ENCODE results near the gene UQCRQ. TPM values are rescaled to one million over a fixed set of nuclear protein-coding genes. Genes with fewer than 3 reads are reported as not detected.
A peak's percentile ranks its signal among the peaks of the same experiment; 100 is the strongest.

Gene UQCRQ
- total RNA-seq, 1 experiment from 2014 or later = 306 TPM

- H3K18ac ChIP-seq (ENCODE audit: insufficient read length, low read depth, low read length) = no peak overlapping the region
- Mint-ChIP-seq H3K36me3 (ENCODE audit: insufficient read depth in 1 of 3, low read depth in 3 of 3) (peaks cover 6 to 33% (median 19%) of the 10 kb centered on the region in 3 experiments), H3K27ac (peak overlapping the region in 1 of 3 experiments; percentile 11; a peak in 1 of 7 replicates), H3K27me3 (ENCODE audit: low read depth) (no peaks in the 10 kb centered on the region), H3K9me3 (no peaks in the 10 kb centered on the region), H3K4me1 (no peaks in the 10 kb centered on the region; a peak in 1 of 4 replicates), H3K4me3 (no peak overlapping the region)
- H3K9me3 ChIP-seq (ENCODE audit: control insufficient read depth, low read depth, low read length) = no peaks in the 10 kb centered on the region
- no peak overlapping the region for H2BK12ac ChIP-seq (ENCODE audit: insufficient read length, low read depth, low read length)
- DNase-seq = no peak
- no peaks in the 10 kb centered on the region for H3K27me3 ChIP-seq (ENCODE audit: insufficient read depth, low read length)
- H4K5ac ChIP-seq (ENCODE audit: insufficient read length, low read depth, low read length) = no peak overlapping the region
- H4K8ac ChIP-seq (replicated peaks; ENCODE audit: insufficient read length, low read depth, low read length) = no peak overlapping the region
- H3K79me1 ChIP-seq (ENCODE audit: insufficient read depth, low read depth, low read length, poor library complexity, severe bottlenecking) = no peaks in the 10 kb centered on the region
- H3K9ac ChIP-seq (ENCODE audit: extremely low read depth, insufficient read length, low read length) = no peak overlapping the region
- H4K20me1 ChIP-seq (ENCODE audit: control insufficient read depth, insufficient read depth, insufficient read length) = no peaks in the 10 kb centered on the region
- H2AFZ ChIP-seq (ENCODE audit: low read length) = no peak overlapping the region
- WGBS (ENCODE audit: extremely low coverage, insufficient read length, low lambda C conversion rate) = no CpG with 5 or more reads among the region's 1 CpG
- no peak overlapping the region for H3K56ac ChIP-seq (ENCODE audit: insufficient read length, low read depth, low read length)
- H4K91ac ChIP-seq (ENCODE audit: insufficient read length, low read depth, low read length) = no peak overlapping the region
- H3K4me1 ChIP-seq (ENCODE audit: insufficient read depth, low read length) = no peaks in the 10 kb centered on the region
- H2AK5ac ChIP-seq (ENCODE audit: insufficient read length, low read length) = no peak overlapping the region
- no peak overlapping the region for H2BK20ac ChIP-seq (ENCODE audit: low read depth, low read length, poor library complexity, severe bottlenecking)
- H3K27ac ChIP-seq (ENCODE audit: insufficient read length, low read depth, low read length) = no peak overlapping the region
- no peaks in the 10 kb centered on the region for H3K79me2 ChIP-seq (ENCODE audit: insufficient read depth, low read length)
- H2BK120ac ChIP-seq (ENCODE audit: low read depth, low read length, poor library complexity, severe bottlenecking) = no peak overlapping the region
- TF ChIP-seq CTCF (conservative IDR thresholded peaks at IDR 0.05) = no peak
- H3K4me2 ChIP-seq (ENCODE audit: insufficient read depth, insufficient read length, low read length) = no peak overlapping the region
- H3K14ac ChIP-seq (ENCODE audit: insufficient read depth, low read length) = no peak overlapping the region
- H2BK15ac ChIP-seq (ENCODE audit: low read depth, low read length) = no peak overlapping the region
- no peak overlapping the region for H3K23ac ChIP-seq (ENCODE audit: insufficient read length, low read depth, low read length)
- no peak overlapping the region for H3T11ph ChIP-seq (ENCODE audit: low read length)
- no peak overlapping the region for H3K4ac ChIP-seq (ENCODE audit: low read depth, low read length)
- no peaks in the 10 kb centered on the region for H3K23me2 ChIP-seq (ENCODE audit: insufficient read length, low read depth, low read length, poor library complexity, severe bottlenecking)
- H2BK5ac ChIP-seq (ENCODE audit: insufficient read length, low read length) = no peak overlapping the region
Observed at GRCh38 chr5:132872788-132873118, 6.3 kb downstream of the UQCRQ start.

All from H9 (cell line).